PFSK-1 (cell line): Measurements from ENCODE around the gene DNER.

Experiments used
- POLR2AphosphoS5 ChIP-seq: IDR thresholded peaks from 2 replicates; pipeline ENCODE4 v1.6.1; 2012; ENCODE audit warnings: low read depth, mild to moderate bottlenecking, control low read depth, low read length, moderate library complexity
- REST ChIP-seq, 2 experiments: IDR thresholded peaks; 2 replicates each; pipeline versions ENCODE4 v1.6.1 to v1.8.0; 2011 to 2012; ENCODE audit warnings: low read depth in 2 of 2, low read length in 2 of 2, control low read depth in 1 of 2, inconsistent platforms in 1 of 2, mild to moderate bottlenecking in 1 of 2, moderate library complexity in 1 of 2; ENCODE audit not compliant: insufficient read depth in 1 of 2
- SIN3A ChIP-seq: IDR thresholded peaks from 2 replicates; pipeline ENCODE4 v1.6.1; 2012; ENCODE audit warnings: mild to moderate bottlenecking, low read length, moderate library complexity, borderline replicate concordance; ENCODE audit not compliant: insufficient read depth
- TAF1 ChIP-seq: IDR thresholded peaks from 2 replicates; pipeline ENCODE4 v1.6.1; 2012; ENCODE audit warnings: low read length, control low read depth, borderline replicate concordance; ENCODE audit not compliant: insufficient read depth

- TF ChIP-seq TAF1 = no peak
- no peak for TF ChIP-seq REST (IDR thresholded peaks at IDR 0.05; ENCODE audit: insufficient read depth in 1 of 2, low read depth in 2 of 2, low read length in 2 of 2)
- no peak for TF ChIP-seq POLR2AphosphoS5
- TF ChIP-seq SIN3A = no peak
Observed at GRCh38 chr2:229419158-229419557, 295.2 kb downstream of the DNER start.
